B cell (primary cell): ENCODE data around the gene TAC3. TPM values are rescaled to one million over a fixed set of nuclear protein-coding genes. Genes with fewer than 3 reads are reported as not detected.

ENCODE experiments used
- ATAC-seq: fragments of 200-7000 bp; cut with Tn5 transposase; one replicate; pipeline ENCODE4 v1.10.0; 2021; ENCODE audit warnings: low read depth, mild to moderate bottlenecking, moderate number of reproducible peaks, moderate library complexity
- CTCF ChIA-PET: fragments of 350-600 bp; sonication (Branson Sonifier 250); formaldehyde crosslinking; loops from one replicate; lab custom pipeline; 2021; ENCODE audit warnings: antibody characterized with exemption, inconsistent platforms; lab: Charles Lee
- POLR2A ChIA-PET: fragments of 350-600 bp; sonication (Branson Sonifier 250); formaldehyde crosslinking; loops from one replicate; lab custom pipeline; 2021; ENCODE audit warnings: antibody characterized with exemption; lab: Charles Lee
- DNase-seq: peaks from one replicate; pipeline ENCODE4 v3.0.0; 2013
- H2AFZ ChIP-seq: 2 replicates; pipeline ENCODE4 v1.6.1; 2012; ENCODE audit warnings: mild to moderate bottlenecking, low read depth, low read length; ENCODE audit not compliant: insufficient read depth, poor library complexity, severe bottlenecking
- H3K27ac ChIP-seq, 2 donors: 1 replicate in 1 of 2; 2 replicates in 1 of 2; pipeline ENCODE4 v1.5.1; 2012 to 2013; ENCODE audit warnings: low read length in 2 of 2, mild to moderate bottlenecking in 2 of 2, moderate library complexity in 1 of 2
- H3K27me3 ChIP-seq, 4 experiments: fragments of 200-600 bp in 1 of 4; sonication (generic) in 1 of 4; replicated peaks in 1 of 4; 1 replicate in 2 of 4; 2 replicates in 2 of 4; pipeline versions ENCODE4 v1.6.1 to v1.7.0; 2013 to 2016; ENCODE audit warnings: low read length in 3 of 4, mild to moderate bottlenecking in 2 of 4, mixed read lengths in 1 of 4, moderate library complexity in 1 of 4; ENCODE audit not compliant: insufficient read depth in 4 of 4, control insufficient read depth in 3 of 4; ENCODE audit errors: control extremely low read depth in 1 of 4
- H3K36me3 ChIP-seq, 2 experiments: replicated peaks in 1 of 2; 1 replicate in 1 of 2; 2 replicates in 1 of 2; pipeline versions ENCODE4 v1.6.1 to v1.7.1; 2013; ENCODE audit warnings: low read length in 1 of 2; ENCODE audit not compliant: insufficient read depth in 2 of 2, control insufficient read depth in 1 of 2; ENCODE audit errors: control extremely low read depth in 1 of 2, extremely low read depth in 1 of 2
- H3K4me1 ChIP-seq, 2 donors: fragments of 200-600 bp in 1 of 2; sonication (generic) in 1 of 2; 1 replicate in 1 of 2; 2 replicates in 1 of 2; pipeline versions ENCODE4 v1.5.1 to v1.6.1; 2013 to 2017; ENCODE audit warnings: low read length in 2 of 2; ENCODE audit not compliant: control insufficient read depth in 2 of 2, insufficient read depth in 2 of 2
- H3K4me2 ChIP-seq: replicated peaks from 2 replicates; pipeline ENCODE3; 2012; ENCODE audit warnings: mild to moderate bottlenecking, low read depth, low read length; ENCODE audit not compliant: poor library complexity, severe bottlenecking
- H3K4me3 ChIP-seq, 5 experiments: fragments of 200-600 bp in 1 of 5; sonication (generic) in 1 of 5; 1 replicate in 3 of 5; 2 replicates in 2 of 5; pipeline versions ENCODE4 v1.5.1 to v1.7.0; 2011 to 2016; ENCODE audit warnings: low read length in 4 of 5, mild to moderate bottlenecking in 4 of 5, low read depth in 2 of 5, control low read depth in 1 of 5, moderate library complexity in 1 of 5; ENCODE audit not compliant: insufficient read depth in 1 of 5; ENCODE audit errors: control extremely low read depth in 1 of 5, extremely low read depth in 1 of 5
- H3K79me2 ChIP-seq: fragments of 200-600 bp; sonication (generic); one replicate; pipeline ENCODE4 v1.6.0; 2016; ENCODE audit warnings: low read length; ENCODE audit not compliant: control insufficient read depth, insufficient read depth
- H3K9ac ChIP-seq: fragments of 200-600 bp; sonication (generic); 2 replicates; pipeline ENCODE4 v1.6.1; 2017; ENCODE audit warnings: mild to moderate bottlenecking, low read length, moderate library complexity
- H3K9me3 ChIP-seq, 3 donors: one replicate each; pipeline versions ENCODE4 v1.6.1 to v1.7.1; 2013; ENCODE audit warnings: low read length in 2 of 3; ENCODE audit not compliant: control insufficient read depth in 2 of 3, insufficient read depth in 1 of 3; ENCODE audit errors: control extremely low read depth in 1 of 3
- H4K20me1 ChIP-seq: 2 replicates; pipeline ENCODE4 v1.6.0; 2012; ENCODE audit warnings: mild to moderate bottlenecking, low read length; ENCODE audit not compliant: insufficient read depth, control insufficient read depth, poor library complexity, severe bottlenecking
- H3K27ac Mint-ChIP-seq: one replicate; pipeline ENCODE4 v1.8.0; 2021; ENCODE audit warnings: mixed read lengths
- H3K27me3 Mint-ChIP-seq: one replicate; pipeline ENCODE4 v1.8.0; 2021; ENCODE audit warnings: mixed read lengths
- H3K4me1 Mint-ChIP-seq: one replicate; pipeline ENCODE4 v1.8.0; 2021; ENCODE audit warnings: mixed read lengths
- H3K4me3 Mint-ChIP-seq: one replicate; pipeline ENCODE4 v1.8.0; 2021; ENCODE audit warnings: mixed read lengths
- H3K9me3 Mint-ChIP-seq: one replicate; pipeline ENCODE4 v1.8.0; 2022; ENCODE audit warnings: mixed read lengths; ENCODE audit not compliant: insufficient read depth
- CTCF ChIP-seq: fragments of 200-600 bp; IDR thresholded peaks from one replicate; pipeline ENCODE4 v1.8.0; 2022; ENCODE audit warnings: antibody characterized with exemption, mild to moderate bottlenecking
- EZH2 ChIP-seq: IDR thresholded peaks from 2 replicates; pipeline ENCODE4 v1.6.1; 2012; ENCODE audit warnings: borderline replicate concordance, low read depth, mild to moderate bottlenecking, moderate library complexity, low read length; ENCODE audit not compliant: insufficient read depth, poor library complexity, severe bottlenecking
- WGBS: methylation state at CpG from one replicate; pipeline ENCODE4 v1.1.5; 2013; ENCODE audit warnings: missing lambda C conversion rate; ENCODE audit not compliant: insufficient coverage; 5-methylcytosine and 5-hydroxymethylcytosine counted together
- intact Hi-C: fragments of 100-400 bp; cut with micrococcal nuclease; formaldehyde crosslinking; loops from one replicate; pipeline ENCODE4 v1.10.0; 2022
- polyA plus RNA-seq: library from polyadenylated mRNA; depleted of rRNA; stranded (reverse); fragments of >200 nt; gene quantifications from 2 replicates; pipeline ENCODE4 v1.2.3, GENCODE V29; 2012
- total RNA-seq, 2 donors: library from RNA; stranded (reverse); fragments of 120-200 nt in 1 of 2; gene quantifications; 1 replicate in 1 of 2; 2 replicates in 1 of 2; pipeline versions ENCODE4 v1.2.3 to v1.2.4, GENCODE V29; 2013 to 2022

Gene TAC3
- total and polyA plus RNA-seq, 2 donors (not counting 1 experiment from before 2014, with no cell fraction given), result 0.24 TPM; not detected in 1

GRCh38 chr12:57009949-57010626 lies 6.2 kb downstream of the TAC3 start:
- intact Hi-C loops, result loop anchor here (2.0 to 10.0 kb wide), 2 partner anchors 173 to 375 kb away; partner anchors contain the start of gene BAZ2A
- no peak for DNase-seq
- CTCF ChIA-PET, result interaction anchor here (0.6 to 3.1 kb wide), 6 partner anchors 9 to 661 kb away, joined by 3 to 12 read pairs (median 6); partner anchors contain the start of gene STAT6

More at GRCh38 chr12:57009949-57010626, 6.2 kb downstream of the TAC3 start:
- Histone ChIP-seq H3K9ac (no peak overlapping the region), H3K4me2 (no peak overlapping the region), H2AFZ (no peak overlapping the region), H3K4me1 (peaks cover 16 to 32% of the 10 kb centered on the region in 2 donors), H3K9me3 (no peaks in the 10 kb centered on the region), H3K4me3 (no peak overlapping the region), H3K27ac (no peak overlapping the region), H3K27me3 (peaks cover 0 to 3% (median 1%) of the 10 kb centered on the region in 4 experiments), H3K36me3 (no peaks in the 10 kb centered on the region), H4K20me1 (no peaks in the 10 kb centered on the region), H3K79me2 (peaks cover 10% of the 10 kb centered on the region)
- ATAC-seq, result no peak
- POLR2A ChIA-PET, result interaction anchor here (0.5 kb wide), 1 partner anchor 944 kb away, joined by 3 read pairs; no protein-coding TSS in a partner anchor
- WGBS, result 100% methylated on average over 1 of the region's 5 CpGs
- TF ChIP-seq EZH2 (no peak), CTCF (no peak)
- H3K4me3 Mint-ChIP-seq, result no peak overlapping the region
- H3K9me3 Mint-ChIP-seq, result no peaks in the 10 kb centered on the region
- no peak overlapping the region for H3K27ac Mint-ChIP-seq
- H3K4me1 Mint-ChIP-seq, result peaks cover 32% of the 10 kb centered on the region
- peaks cover 11% of the 10 kb centered on the region for H3K27me3 Mint-ChIP-seq
